ENCODE data around the gene KDM4C.
"Not testable (repeated sequence)": the region's sequence is repeated elsewhere in the genome, so short reads cannot be mapped to it uniquely, and the experiment has no call there.

Gene KDM4C

DNA sequence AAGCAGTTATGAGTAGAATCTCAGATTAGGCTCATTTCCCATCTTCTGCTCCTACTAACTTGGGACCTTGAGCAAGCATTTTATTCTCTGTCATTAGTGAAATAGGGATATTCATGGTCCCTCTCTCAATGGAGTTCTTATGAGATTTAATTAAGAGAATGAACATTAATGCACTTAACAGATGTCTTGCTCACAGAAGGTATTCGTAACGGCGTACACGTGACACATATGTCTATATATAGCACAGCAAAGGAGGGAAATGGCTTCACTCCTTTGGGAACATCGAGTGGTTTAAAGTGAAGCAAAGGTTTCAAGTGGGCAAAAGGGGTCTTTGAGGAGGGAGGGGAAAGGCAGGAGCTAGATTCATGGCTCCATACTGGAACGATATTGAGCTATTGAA is 24.6 kb downstream of the KDM4C start:
- no peaks in the 10 kb centered on the region for H3K36me3 ChIP-seq (ENCODE audit: control insufficient read depth in 2 of 2, insufficient read depth in 2 of 2, low read length in 2 of 2)
- H3K4me3 ChIP-seq (ENCODE audit: low read length in 2 of 2): no peak overlapping the region
- H3K27me3 ChIP-seq (ENCODE audit: control insufficient read depth in 1 of 2, insufficient read depth in 2 of 2, low read length in 2 of 2): no peaks in the 10 kb centered on the region
- H3K4me1 ChIP-seq (ENCODE audit: control insufficient read depth, insufficient read depth, low read length): peaks cover 4% of the 10 kb centered on the region
- H3K9me3 ChIP-seq (ENCODE audit: control insufficient read depth in 2 of 2, low read length in 2 of 2): no peaks in the 10 kb centered on the region
- H3K27ac ChIP-seq (ENCODE audit: low read length): no peak overlapping the region
- no peak overlapping the region for H3K9ac ChIP-seq (ENCODE audit: low read length in 2 of 2)

DNA sequence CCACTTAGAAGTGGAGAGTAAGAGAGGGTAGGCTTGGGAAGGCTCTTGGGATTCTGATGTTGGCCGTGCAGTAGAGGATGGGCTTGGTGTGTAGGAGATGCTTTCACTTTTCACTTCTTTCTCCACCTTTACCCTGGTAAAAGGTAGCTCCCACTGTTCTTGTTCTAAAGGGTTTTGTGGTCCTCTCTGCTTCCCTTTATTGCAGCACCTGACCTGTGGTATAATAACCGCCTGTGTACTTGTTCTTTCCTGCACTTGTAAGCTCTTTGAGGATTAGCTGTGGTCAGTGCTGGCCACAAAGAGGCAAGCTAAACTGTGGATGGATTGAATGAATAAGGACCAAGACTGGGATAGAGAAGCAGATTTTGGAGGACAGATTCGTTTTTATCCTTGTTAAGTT is 25.2 kb downstream of the KDM4C start:
- Histone ChIP-seq H3K4me1 (ENCODE audit: control insufficient read depth, insufficient read depth, low read length) (peaks cover 10% of the 10 kb centered on the region), H3K36me3 (ENCODE audit: control insufficient read depth in 2 of 2, insufficient read depth in 2 of 2, low read length in 2 of 2) (no peaks in the 10 kb centered on the region), H3K9ac (ENCODE audit: low read length in 2 of 2) (no peak overlapping the region)

DNA sequence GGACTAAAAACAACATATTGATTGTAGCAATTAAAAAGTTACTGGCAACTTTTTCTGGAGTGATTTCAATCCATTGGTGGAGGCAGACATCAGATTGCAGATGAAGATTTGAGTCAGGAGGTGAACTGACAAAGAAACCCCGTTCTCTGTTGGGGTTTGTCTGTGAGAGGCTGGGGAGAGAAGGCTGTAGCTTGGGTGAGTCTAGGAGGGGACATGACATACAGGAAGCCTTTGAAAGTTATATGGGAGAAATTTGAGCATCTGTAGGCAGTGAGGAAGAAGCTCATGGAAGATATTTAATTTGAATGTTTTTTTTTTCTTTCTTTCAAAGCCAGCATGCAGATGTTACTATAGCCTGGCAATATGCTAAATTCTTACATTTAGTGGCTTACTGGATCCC is 26.0 kb downstream of the KDM4C start:
- Histone ChIP-seq H3K9me3 (ENCODE audit: control insufficient read depth in 2 of 2, low read length in 2 of 2) (no peaks in the 10 kb centered on the region), H3K9ac (ENCODE audit: low read length in 2 of 2) (no peak overlapping the region), H3K36me3 (ENCODE audit: control insufficient read depth in 2 of 2, insufficient read depth in 2 of 2, low read length in 2 of 2) (no peaks in the 10 kb centered on the region), H3K4me1 (ENCODE audit: control insufficient read depth, insufficient read depth, low read length) (peaks cover 15% of the 10 kb centered on the region), H3K27me3 (ENCODE audit: control insufficient read depth in 1 of 2, insufficient read depth in 2 of 2, low read length in 2 of 2) (no peaks in the 10 kb centered on the region), H3K4me3 (ENCODE audit: low read length in 2 of 2) (no peak overlapping the region), H3K27ac (ENCODE audit: low read length) (no peak overlapping the region)

More for the DNA sequence above, 25.2 kb downstream of the KDM4C start:
- H3K9me3 ChIP-seq (ENCODE audit: control insufficient read depth in 2 of 2, low read length in 2 of 2): no peaks in the 10 kb centered on the region
- H3K27ac ChIP-seq (ENCODE audit: low read length): no peak overlapping the region
- H3K27me3 ChIP-seq (ENCODE audit: control insufficient read depth in 1 of 2, insufficient read depth in 2 of 2, low read length in 2 of 2): no peaks in the 10 kb centered on the region
- H3K4me3 ChIP-seq (ENCODE audit: low read length in 2 of 2): no peak overlapping the region

DNA sequence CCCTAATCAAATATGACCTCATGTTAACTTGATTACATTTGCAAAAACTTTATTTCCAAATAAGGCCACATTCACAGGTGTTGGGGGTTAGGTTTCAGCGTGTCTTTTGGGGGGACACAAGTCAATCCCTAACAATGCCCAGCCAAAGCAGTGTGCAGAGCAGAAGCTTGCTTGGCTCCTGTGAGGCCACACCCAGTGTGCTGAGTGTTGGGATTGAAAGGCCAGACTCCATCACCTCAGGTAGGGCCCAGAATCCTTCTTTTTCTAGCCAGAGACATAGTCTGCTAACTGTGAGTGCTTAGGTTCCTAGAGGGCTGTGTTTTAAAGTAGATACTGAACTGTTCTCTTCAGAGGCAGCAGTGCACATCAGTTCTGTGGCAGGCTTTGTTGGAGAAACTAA is 27.9 kb downstream of the KDM4C start:
- Histone ChIP-seq H3K27ac (ENCODE audit: low read length) (no peak overlapping the region), H3K36me3 (ENCODE audit: control insufficient read depth in 2 of 2, insufficient read depth in 2 of 2, low read length in 2 of 2) (no peaks in the 10 kb centered on the region), H3K4me1 (ENCODE audit: control insufficient read depth, insufficient read depth, low read length) (peaks cover 15% of the 10 kb centered on the region)

DNA sequence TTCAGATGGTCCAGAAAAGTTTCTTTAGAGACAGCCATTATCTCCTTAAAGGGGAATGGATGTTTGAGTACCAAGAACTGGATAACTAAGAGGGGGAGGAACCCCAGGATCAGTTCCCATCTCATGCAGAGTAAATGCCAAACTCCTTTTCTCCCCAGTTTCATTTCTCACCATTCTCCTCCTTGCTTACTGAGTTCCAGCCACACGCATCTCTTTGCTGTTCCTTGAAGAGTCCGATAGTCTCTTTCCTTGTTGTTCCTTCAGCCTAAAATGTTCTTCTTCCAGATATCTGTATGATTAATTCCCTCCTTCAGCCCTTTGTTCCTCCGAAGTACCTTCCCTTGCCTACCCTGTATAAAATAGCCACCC is 30.0 kb downstream of the KDM4C start:
- Histone ChIP-seq H3K4me1 (ENCODE audit: control insufficient read depth, insufficient read depth, low read length) (peaks cover 13% of the 10 kb centered on the region), H3K9ac (ENCODE audit: low read length in 2 of 2) (no peak overlapping the region), H3K27ac (ENCODE audit: low read length) (no peak overlapping the region), H3K4me3 (ENCODE audit: low read length in 2 of 2) (no peak overlapping the region), H3K36me3 (ENCODE audit: control insufficient read depth in 2 of 2, insufficient read depth in 2 of 2, low read length in 2 of 2) (no peaks in the 10 kb centered on the region), H3K27me3 (ENCODE audit: control insufficient read depth in 1 of 2, insufficient read depth in 2 of 2, low read length in 2 of 2) (no peaks in the 10 kb centered on the region), H3K9me3 (ENCODE audit: control insufficient read depth in 2 of 2, low read length in 2 of 2) (no peaks in the 10 kb centered on the region)

More for the DNA sequence above, 27.9 kb downstream of the KDM4C start:
- Histone ChIP-seq H3K4me3 (ENCODE audit: low read length in 2 of 2) (no peak overlapping the region), H3K9me3 (ENCODE audit: control insufficient read depth in 2 of 2, low read length in 2 of 2) (no peaks in the 10 kb centered on the region), H3K27me3 (ENCODE audit: control insufficient read depth in 1 of 2, insufficient read depth in 2 of 2, low read length in 2 of 2) (no peaks in the 10 kb centered on the region), H3K9ac (ENCODE audit: low read length in 2 of 2) (no peak overlapping the region)

DNA sequence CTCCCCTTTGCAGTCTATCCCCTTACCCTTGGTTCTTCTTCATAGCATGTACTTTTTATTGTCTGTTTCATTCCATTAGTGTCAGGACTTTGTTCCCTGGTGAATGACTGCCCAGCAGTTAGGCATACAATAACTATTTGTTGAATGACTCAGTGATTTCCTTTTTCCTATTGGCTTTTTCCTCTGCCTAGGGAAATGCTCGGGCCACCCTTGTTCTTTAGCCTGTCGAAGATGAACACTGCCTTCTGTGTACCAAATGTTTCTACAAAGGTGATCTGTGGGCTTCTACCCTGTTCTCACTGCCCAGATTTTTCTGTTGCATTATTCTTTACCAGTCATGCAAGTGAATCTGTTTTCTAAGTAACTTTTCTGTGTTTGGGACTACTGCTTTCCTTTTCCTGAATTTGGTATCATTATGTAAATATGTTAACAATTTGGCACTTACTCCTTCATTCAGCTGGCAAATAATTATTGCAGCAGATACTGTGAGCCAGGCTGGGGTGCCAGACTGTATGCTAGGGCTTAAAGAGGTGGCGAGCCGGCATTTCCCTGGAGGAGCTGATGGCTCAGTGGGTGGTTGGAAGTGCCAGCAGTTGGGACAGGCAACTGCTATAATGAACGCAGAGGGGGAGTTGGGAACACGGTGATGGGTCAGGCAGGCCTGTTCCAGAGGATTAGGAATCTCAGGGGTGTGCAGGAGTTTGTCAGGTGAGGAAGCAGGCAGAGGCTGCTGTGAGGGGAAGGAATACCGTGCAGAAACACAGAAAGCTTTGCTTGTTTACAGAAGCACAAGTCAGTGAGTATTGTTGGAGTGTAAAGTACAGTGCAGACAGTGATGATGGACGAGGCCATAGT is 30.6 kb downstream of the KDM4C start:
- H3K9ac ChIP-seq (ENCODE audit: low read length in 2 of 2): no peak overlapping the region
- H3K4me1 ChIP-seq (ENCODE audit: control insufficient read depth, insufficient read depth, low read length): peaks cover 13% of the 10 kb centered on the region
- H3K4me3 ChIP-seq (ENCODE audit: low read length in 2 of 2): no peak overlapping the region
- H3K27me3 ChIP-seq (ENCODE audit: control insufficient read depth in 1 of 2, insufficient read depth in 2 of 2, low read length in 2 of 2): no peaks in the 10 kb centered on the region
- H3K27ac ChIP-seq (ENCODE audit: low read length): no peak overlapping the region
- no peaks in the 10 kb centered on the region for H3K9me3 ChIP-seq (ENCODE audit: control insufficient read depth in 2 of 2, low read length in 2 of 2)
- H3K36me3 ChIP-seq (ENCODE audit: control insufficient read depth in 2 of 2, insufficient read depth in 2 of 2, low read length in 2 of 2): peaks cover 0 to 2% of the 10 kb centered on the region in 2 donors

DNA sequence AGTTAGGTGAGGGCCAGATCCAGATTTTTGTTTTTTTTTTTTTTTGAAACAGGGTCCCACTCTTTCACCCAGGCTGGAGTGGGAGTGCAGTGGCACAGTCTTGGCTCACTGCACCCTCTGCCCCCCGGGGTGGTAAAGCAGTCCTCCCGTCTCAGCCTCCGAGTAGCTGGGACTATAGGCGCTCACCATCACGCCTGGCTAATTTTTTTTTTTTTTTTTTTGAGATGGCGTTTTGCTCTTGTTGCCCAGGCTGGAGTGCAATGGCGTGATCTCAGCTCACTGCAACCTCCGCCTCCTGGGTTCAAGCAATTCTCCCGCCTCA is 31.2 kb downstream of the KDM4C start:
- H3K9me3 ChIP-seq (ENCODE audit: control insufficient read depth in 2 of 2, low read length in 2 of 2); H3K9ac ChIP-seq (ENCODE audit: low read length in 2 of 2); H3K36me3 ChIP-seq (ENCODE audit: control insufficient read depth in 2 of 2, insufficient read depth in 2 of 2, low read length in 2 of 2); H3K27ac ChIP-seq (ENCODE audit: low read length); H3K4me3 ChIP-seq (ENCODE audit: low read length in 2 of 2); H3K27me3 ChIP-seq (ENCODE audit: control insufficient read depth in 1 of 2, insufficient read depth in 2 of 2, low read length in 2 of 2): not testable (repeated sequence)
- peaks cover 13% of the 10 kb centered on the region for H3K4me1 ChIP-seq (ENCODE audit: control insufficient read depth, insufficient read depth, low read length)

DNA sequence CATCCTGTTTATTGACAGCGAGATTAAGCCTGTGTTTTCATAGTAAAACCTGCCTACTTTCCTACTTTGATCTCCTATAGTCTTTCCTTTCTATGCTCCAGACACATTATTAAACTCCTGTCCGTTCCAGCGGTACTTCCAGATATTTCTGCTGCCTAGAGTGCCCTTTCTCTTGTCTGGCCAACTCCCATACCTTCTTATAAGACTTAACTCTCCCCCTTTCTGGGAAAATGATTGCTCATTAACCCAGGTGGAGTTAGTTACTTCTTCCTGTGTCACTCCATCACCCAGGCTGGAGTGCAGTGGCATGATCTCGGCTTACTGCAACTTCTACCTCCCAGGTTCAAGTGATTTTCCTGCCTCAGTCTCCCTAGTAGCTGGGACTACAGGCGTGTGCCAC is 33.1 kb downstream of the KDM4C start:
- Histone ChIP-seq H3K4me3 (ENCODE audit: low read length in 2 of 2) (no peak overlapping the region), H3K36me3 (ENCODE audit: control insufficient read depth in 2 of 2, insufficient read depth in 2 of 2, low read length in 2 of 2) (peaks cover 5 to 7% of the 10 kb centered on the region in 2 donors), H3K27me3 (ENCODE audit: control insufficient read depth in 1 of 2, insufficient read depth in 2 of 2, low read length in 2 of 2) (no peaks in the 10 kb centered on the region), H3K4me1 (ENCODE audit: control insufficient read depth, insufficient read depth, low read length) (peaks cover 11% of the 10 kb centered on the region), H3K27ac (ENCODE audit: low read length) (no peak overlapping the region), H3K9me3 (ENCODE audit: control insufficient read depth in 2 of 2, low read length in 2 of 2) (no peaks in the 10 kb centered on the region), H3K9ac (ENCODE audit: low read length in 2 of 2) (no peak overlapping the region)

DNA sequence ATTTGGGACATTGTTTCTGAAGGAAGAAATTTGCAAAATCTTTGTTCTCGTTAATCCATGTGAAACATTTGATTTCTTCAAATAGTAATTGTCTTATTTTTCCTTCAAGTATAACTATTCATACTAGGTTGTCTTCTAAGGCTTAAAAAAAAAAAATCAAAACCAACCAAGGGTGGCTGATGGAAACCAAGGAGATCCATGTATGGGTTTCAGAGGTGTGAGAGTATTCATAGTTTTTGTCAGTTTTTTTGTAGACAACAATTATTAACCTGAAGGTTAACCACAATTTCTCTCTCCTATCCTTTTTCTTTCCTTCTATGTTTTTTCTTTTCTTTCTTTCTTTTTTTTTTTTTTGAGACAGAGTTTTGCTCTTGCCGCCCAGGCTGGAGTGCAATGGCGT is 35.4 kb downstream of the KDM4C start:
- H3K27me3 ChIP-seq (ENCODE audit: control insufficient read depth in 1 of 2, insufficient read depth in 2 of 2, low read length in 2 of 2): no peaks in the 10 kb centered on the region
- H3K9me3 ChIP-seq (ENCODE audit: control insufficient read depth in 2 of 2, low read length in 2 of 2): no peaks in the 10 kb centered on the region
- no peak overlapping the region for H3K27ac ChIP-seq (ENCODE audit: low read length)
- H3K4me1 ChIP-seq (ENCODE audit: control insufficient read depth, insufficient read depth, low read length): peaks cover 4% of the 10 kb centered on the region
- no peak overlapping the region for H3K4me3 ChIP-seq (ENCODE audit: low read length in 2 of 2)
- H3K9ac ChIP-seq (ENCODE audit: low read length in 2 of 2): no peak overlapping the region
- H3K36me3 ChIP-seq (ENCODE audit: control insufficient read depth in 2 of 2, insufficient read depth in 2 of 2, low read length in 2 of 2): peaks cover 5 to 7% of the 10 kb centered on the region in 2 donors

DNA sequence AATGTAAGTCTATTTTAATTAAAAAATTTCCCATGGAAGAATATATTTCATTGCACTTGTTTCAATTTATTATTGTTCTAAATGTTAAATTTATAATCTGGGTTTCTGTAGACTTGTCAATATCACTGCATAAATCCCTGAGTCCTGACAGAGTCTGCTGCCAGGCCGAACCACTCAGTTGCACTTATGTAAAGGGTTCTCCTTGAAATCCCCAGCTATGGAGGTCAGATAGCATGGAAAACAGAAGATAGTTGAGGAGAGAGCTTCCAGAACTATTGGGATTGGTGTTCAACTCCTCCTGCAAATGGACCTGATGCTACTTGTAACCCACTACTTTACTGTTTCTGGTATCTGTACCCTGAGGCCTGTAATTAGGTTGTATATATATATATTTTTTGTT is 37.2 kb downstream of the KDM4C start:
- Histone ChIP-seq H3K4me1 (ENCODE audit: control insufficient read depth, insufficient read depth, low read length) (no peaks in the 10 kb centered on the region), H3K4me3 (ENCODE audit: low read length in 2 of 2) (no peak overlapping the region), H3K9me3 (ENCODE audit: control insufficient read depth in 2 of 2, low read length in 2 of 2) (no peaks in the 10 kb centered on the region), H3K9ac (ENCODE audit: low read length in 2 of 2) (no peak overlapping the region), H3K27me3 (ENCODE audit: control insufficient read depth in 1 of 2, insufficient read depth in 2 of 2, low read length in 2 of 2) (no peaks in the 10 kb centered on the region), H3K27ac (ENCODE audit: low read length) (no peak overlapping the region), H3K36me3 (ENCODE audit: control insufficient read depth in 2 of 2, insufficient read depth in 2 of 2, low read length in 2 of 2) (peaks cover 5 to 7% of the 10 kb centered on the region in 2 donors)

DNA sequence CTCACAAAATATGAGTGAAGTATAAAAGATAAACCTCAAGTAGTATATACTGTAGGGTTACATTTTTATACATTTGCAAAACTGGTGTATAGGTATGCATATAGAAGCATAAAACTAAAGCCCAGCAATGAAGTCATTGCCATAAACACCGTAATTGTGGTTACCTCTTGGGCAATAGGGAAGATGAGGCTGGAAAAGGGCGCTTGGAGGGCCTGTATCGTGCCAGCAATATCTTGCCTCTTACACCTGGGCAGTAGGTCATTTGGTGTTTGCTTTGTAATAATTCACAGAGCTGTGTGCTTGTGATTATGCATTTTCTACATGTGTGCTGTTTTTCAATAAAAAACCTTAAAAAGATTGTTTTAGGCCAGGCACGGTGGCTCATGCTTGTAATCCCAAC is 45.2 kb downstream of the KDM4C start:
- H3K9ac ChIP-seq (ENCODE audit: low read length in 2 of 2): no peak overlapping the region
- no peak overlapping the region for H3K27ac ChIP-seq (ENCODE audit: low read length)
- peaks cover 0 to 4% of the 10 kb centered on the region in 2 donors for H3K36me3 ChIP-seq (ENCODE audit: control insufficient read depth in 2 of 2, insufficient read depth in 2 of 2, low read length in 2 of 2)
- H3K4me3 ChIP-seq (ENCODE audit: low read length in 2 of 2): no peak overlapping the region
- no peaks in the 10 kb centered on the region for H3K27me3 ChIP-seq (ENCODE audit: control insufficient read depth in 1 of 2, insufficient read depth in 2 of 2, low read length in 2 of 2)
- no peaks in the 10 kb centered on the region for H3K4me1 ChIP-seq (ENCODE audit: control insufficient read depth, insufficient read depth, low read length)
- H3K9me3 ChIP-seq (ENCODE audit: control insufficient read depth in 2 of 2, low read length in 2 of 2): no peaks in the 10 kb centered on the region

Data from stomach smooth muscle (tissue), 2 donors.